ENCODE data around the gene FOXE3. TPM values are rescaled to one million over a fixed set of nuclear protein-coding genes. Genes with fewer than 3 reads are reported as not detected.

The FOXE3 gene
- total and polyA plus RNA-seq, 2 of the 8 experiments (the other 6 are each of a cell fraction or from before 2014, with no cell fraction given): 0.18 TPM; not detected in 1

- TF ChIP-seq CHD7 (IDR thresholded peaks at IDR 0.05; ENCODE audit: insufficient replicate concordance, low read length) (no peak), SRF (IDR thresholded peaks at IDR 0.05; ENCODE audit: low read depth, low read length) (no peak), NRF1 (IDR thresholded peaks at IDR 0.05; ENCODE audit: low read depth, low read length) (no peak), KDM5A (IDR thresholded peaks at IDR 0.05; ENCODE audit: low read length) (no peak), TEAD4 (IDR thresholded peaks at IDR 0.05; ENCODE audit: low read depth, low read length) (no peak), GTF2F1 (IDR thresholded peaks at IDR 0.05; ENCODE audit: borderline replicate concordance, low read depth, low read length) (no peak), CHD1 (IDR thresholded peaks at IDR 0.05; ENCODE audit: low read depth, low read length) (no peak), SUZ12 (IDR thresholded peaks at IDR 0.05; ENCODE audit: low read length) (no peak), POLR2AphosphoS5 (IDR thresholded peaks at IDR 0.05; ENCODE audit: low read depth, low read length) (no peak), POLR2A (IDR thresholded peaks at IDR 0.05; ENCODE audit: control extremely low read depth in 1 of 2, low read depth in 2 of 2, low read length in 2 of 2) (no peak), SIRT6 (IDR thresholded peaks at IDR 0.05; ENCODE audit: low read length) (no peak), PHF8 (conservative IDR thresholded peaks at IDR 0.05; ENCODE audit: low read depth, low read length) (no peak), ASH2L (IDR thresholded peaks at IDR 0.05; ENCODE audit: low read length) (no peak), EZH2 (IDR thresholded peaks at IDR 0.05; ENCODE audit: low read depth, low read length, severe bottlenecking) (no peak)
Observed at GRCh38 chr1:47385020-47385419, 31.1 kb upstream of the FOXE3 start (continued).

Data from H1 (cell line).